ENCODE measurements around the gene SELENON. TPM values are rescaled to one million over a fixed set of nuclear protein-coding genes. Genes with fewer than 3 reads are reported as not detected.
A peak's percentile ranks its signal among the peaks of the same experiment; 100 is the strongest.

SELENON gene
- total and polyA plus RNA-seq, 7 donors: 25.3 to 104 (median 39.3) TPM

DNA sequence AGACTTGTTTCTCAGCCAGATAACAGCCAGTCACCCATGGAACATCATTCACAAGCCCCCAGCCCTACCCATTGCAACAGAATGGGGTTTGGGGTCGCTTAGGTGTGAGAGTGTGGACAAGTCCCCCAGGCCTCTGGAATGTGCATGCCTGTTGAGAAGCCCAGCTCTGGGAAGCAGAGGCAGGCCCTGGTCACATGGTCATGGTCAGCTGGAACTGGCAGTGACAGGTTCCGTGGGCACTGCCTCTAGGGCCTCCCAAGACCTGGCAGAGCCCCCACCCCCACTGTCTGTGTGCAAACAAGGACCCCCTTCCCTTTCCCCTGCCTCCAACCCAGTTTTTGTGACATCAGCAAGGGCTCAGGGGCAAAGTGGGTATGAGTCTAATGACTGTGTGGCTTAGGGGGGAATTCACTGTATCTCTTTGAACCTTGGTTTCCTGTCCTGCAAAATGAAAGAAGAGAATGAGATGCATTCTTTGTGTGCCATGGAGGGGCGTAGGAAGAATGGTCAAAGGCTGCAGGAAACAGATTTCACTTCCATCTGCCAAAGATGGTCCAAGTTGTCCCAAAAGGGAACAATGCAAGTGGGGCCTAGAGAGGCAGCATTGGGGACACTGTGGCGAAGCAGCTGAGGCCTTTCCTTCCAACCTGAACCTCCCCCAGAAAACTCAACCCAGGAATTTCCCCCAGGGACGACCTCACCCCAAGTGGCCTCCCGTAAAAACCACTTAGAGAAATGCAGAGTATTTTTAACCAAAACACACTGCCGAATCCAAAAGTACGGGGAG, 34.7 kb upstream of the SELENON start:
- Histone ChIP-seq H3K27ac (no peak overlapping the region), H3K36me3 (ENCODE audit: insufficient read depth in 1 of 2, low read depth in 1 of 2) (no peaks in the 10 kb centered on the region), H3K27me3 (ENCODE audit: insufficient read depth in 3 of 3, low read length in 2 of 3) (no peaks in the 10 kb centered on the region), H3K4me3 (no peak overlapping the region), H3K4me1 (peaks cover 13% of the 10 kb centered on the region), H3K9me3 (no peaks in the 10 kb centered on the region)
- no peak for DNase-seq
- TF ChIP-seq, protein P1, sequence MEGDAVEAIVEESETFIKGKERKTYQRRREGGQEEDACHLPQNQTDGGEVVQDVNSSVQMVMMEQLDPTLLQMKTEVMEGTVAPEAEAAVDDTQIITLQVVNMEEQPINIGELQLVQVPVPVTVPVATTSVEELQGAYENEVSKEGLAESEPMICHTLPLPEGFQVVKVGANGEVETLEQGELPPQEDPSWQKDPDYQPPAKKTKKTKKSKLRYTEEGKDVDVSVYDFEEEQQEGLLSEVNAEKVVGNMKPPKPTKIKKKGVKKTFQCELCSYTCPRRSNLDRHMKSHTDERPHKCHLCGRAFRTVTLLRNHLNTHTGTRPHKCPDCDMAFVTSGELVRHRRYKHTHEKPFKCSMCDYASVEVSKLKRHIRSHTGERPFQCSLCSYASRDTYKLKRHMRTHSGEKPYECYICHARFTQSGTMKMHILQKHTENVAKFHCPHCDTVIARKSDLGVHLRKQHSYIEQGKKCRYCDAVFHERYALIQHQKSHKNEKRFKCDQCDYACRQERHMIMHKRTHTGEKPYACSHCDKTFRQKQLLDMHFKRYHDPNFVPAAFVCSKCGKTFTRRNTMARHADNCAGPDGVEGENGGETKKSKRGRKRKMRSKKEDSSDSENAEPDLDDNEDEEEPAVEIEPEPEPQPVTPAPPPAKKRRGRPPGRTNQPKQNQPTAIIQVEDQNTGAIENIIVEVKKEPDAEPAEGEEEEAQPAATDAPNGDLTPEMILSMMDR (IDR thresholded peaks at IDR 0.05): no peak
- no peak for ATAC-seq
- intact Hi-C loops (cut with DNase I): no loop called here
- 57 to 73% (median 63%) methylated on average over 8 of the region's 8 CpGs for WGBS, 3 donors

DNA sequence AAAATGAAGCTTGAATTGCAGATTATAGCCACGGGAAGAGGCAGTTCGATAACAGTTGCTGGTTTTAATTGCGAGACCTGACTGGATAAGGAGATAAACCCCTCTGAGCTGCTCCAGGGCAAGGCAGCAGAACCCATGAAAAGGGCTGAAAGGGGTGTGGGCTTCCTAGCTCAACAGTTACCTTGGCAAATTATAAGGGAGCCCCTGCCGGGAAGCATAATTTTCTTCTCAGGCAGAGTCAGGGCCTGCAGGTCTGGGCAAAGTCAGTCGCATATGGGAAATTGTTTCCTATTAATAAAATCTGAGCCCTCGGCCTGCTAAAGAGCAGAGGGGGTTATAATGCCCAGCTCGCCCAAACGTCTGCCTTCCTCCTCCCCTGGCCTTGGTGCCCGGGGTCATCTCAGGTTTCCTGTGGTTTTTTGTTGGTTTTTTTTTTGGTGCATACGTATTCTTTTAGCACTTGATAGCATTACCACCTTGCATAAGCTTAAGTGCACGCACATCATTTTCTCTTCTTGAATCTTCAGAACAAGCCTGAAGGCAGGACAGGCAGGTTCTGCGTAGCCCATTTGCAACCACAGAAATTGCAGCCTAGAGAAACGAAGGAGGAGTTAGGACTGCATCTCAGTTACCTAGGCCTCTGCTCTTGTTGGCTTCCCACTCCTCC, 33.9 kb upstream of the SELENON start:
- Histone ChIP-seq H3K27ac (peak overlapping the region; percentile 27), H3K36me3 (ENCODE audit: insufficient read depth in 1 of 2, low read depth in 1 of 2) (no peaks in the 10 kb centered on the region), H3K4me3 (no peak overlapping the region), H3K4me1 (peaks cover 16% of the 10 kb centered on the region), H3K27me3 (ENCODE audit: insufficient read depth in 3 of 3, low read length in 2 of 3) (no peaks in the 10 kb centered on the region), H3K9me3 (no peaks in the 10 kb centered on the region)
- DNase-seq (no peak), ATAC-seq (no peak)
- intact Hi-C loops (cut with DNase I): loop anchor here in 1 of 2 donors (2.0 kb wide), 1 partner anchor 31 kb away; no protein-coding TSS in a partner anchor
- TF ChIP-seq, protein P1 (IDR thresholded peaks at IDR 0.05): no peak
- WGBS, 3 donors: 42 to 70% (median 54%) methylated on average over 13 of the region's 13 CpGs

GRCh38 chr1:25766721-25767436, 33.1 kb upstream of the SELENON start:
- ATAC-seq: peak; percentile 60 to 84 (median 76)
- no peak overlapping the region for H3K4me3 ChIP-seq
- intact Hi-C loops (cut with DNase I): loop anchor here in 1 of 2 donors (2.0 kb wide), 1 partner anchor 30 kb away; no protein-coding TSS in a partner anchor
- DNase-seq: peak in 1 of 2 donors; percentile 80
- TF ChIP-seq, protein P1 (IDR thresholded peaks at IDR 0.05): no peak
- 57 to 64% (median 57%) methylated on average over 13 of the region's 13 CpGs for WGBS, 3 donors
- no peaks in the 10 kb centered on the region for H3K27me3 ChIP-seq (ENCODE audit: insufficient read depth in 3 of 3, low read length in 2 of 3)
- H3K27ac ChIP-seq: peak overlapping the region; percentile 27
- H3K4me1 ChIP-seq: peaks cover 23% of the 10 kb centered on the region
- no peaks in the 10 kb centered on the region for H3K9me3 ChIP-seq
- no peaks in the 10 kb centered on the region for H3K36me3 ChIP-seq (ENCODE audit: insufficient read depth in 1 of 2, low read depth in 1 of 2)

- intact Hi-C loops (cut with DNase I): loop anchor here in 1 of 2 donors (2.0 kb wide), 1 partner anchor 29 kb away; no protein-coding TSS in a partner anchor
- H3K4me3 ChIP-seq: no peak overlapping the region
- TF ChIP-seq, protein P1 (IDR thresholded peaks at IDR 0.05): no peak
- H3K27me3 ChIP-seq (ENCODE audit: insufficient read depth in 3 of 3, low read length in 2 of 3): no peaks in the 10 kb centered on the region
- H3K27ac ChIP-seq: no peak overlapping the region
- H3K36me3 ChIP-seq (ENCODE audit: insufficient read depth in 1 of 2, low read depth in 1 of 2): no peaks in the 10 kb centered on the region
- H3K4me1 ChIP-seq: peaks cover 28% of the 10 kb centered on the region
- no peaks in the 10 kb centered on the region for H3K9me3 ChIP-seq
- DNase-seq (no peak), ATAC-seq (no peak)
These were observed 32.6 kb upstream of the SELENON start for GRCh38 chr1:25767437-25767770.
